NCI-H510A (cell line): ENCODE measurements around the gene FOCAD.

Experiments
- DNase-seq: peaks from one replicate; lab custom pipeline; 2025; lab: John Stamatoyannopoulos, UW

FOCAD gene

GRCh38 chr9:20734275-20734674 lies 50.2 kb downstream of the FOCAD start:
- DNase-seq = no peak

- DNase-seq = no peak
Observed at GRCh38 chr9:20740304-20740703, 56.2 kb downstream of the FOCAD start.

- no peak for DNase-seq
Observed at GRCh38 chr9:20740929-20741582, 57.0 kb downstream of the FOCAD start.

- no peak for DNase-seq
Observed at GRCh38 chr9:20742833-20743232, 58.8 kb downstream of the FOCAD start.

- DNase-seq = no peak
Observed at GRCh38 chr9:20744036-20744630, 60.1 kb downstream of the FOCAD start.

GRCh38 chr9:20746967-20747366 lies 62.9 kb downstream of the FOCAD start:
- no peak for DNase-seq

- DNase-seq = no peak
Observed at GRCh38 chr9:20749496-20750198, 65.6 kb downstream of the FOCAD start.

GRCh38 chr9:20753761-20754160 lies 69.7 kb downstream of the FOCAD start:
- DNase-seq = no peak

- no peak for DNase-seq
Observed at GRCh38 chr9:20754556-20754955, 70.5 kb downstream of the FOCAD start.

GRCh38 chr9:20760246-20760891 lies 76.3 kb downstream of the FOCAD start:
- no peak for DNase-seq

- DNase-seq = no peak
Observed at GRCh38 chr9:20770947-20771346, 86.9 kb downstream of the FOCAD start.

- DNase-seq = no peak
Observed at GRCh38 chr9:20771729-20772128, 87.7 kb downstream of the FOCAD start.

- no peak for DNase-seq
Observed at GRCh38 chr9:20775683-20776082, 91.6 kb downstream of the FOCAD start.

- DNase-seq = no peak
Observed at GRCh38 chr9:20781092-20781491, 97.0 kb downstream of the FOCAD start.

- no peak for DNase-seq
Observed at GRCh38 chr9:20782289-20782688, 98.2 kb downstream of the FOCAD start.

- DNase-seq = no peak
Observed at GRCh38 chr9:20783057-20784038, 99.3 kb downstream of the FOCAD start.

GRCh38 chr9:20784196-20784595 lies 100.1 kb downstream of the FOCAD start:
- no peak for DNase-seq

- DNase-seq = no peak
Observed at GRCh38 chr9:20786807-20787206, 102.7 kb downstream of the FOCAD start.

GRCh38 chr9:20788526-20789451 lies 104.7 kb downstream of the FOCAD start:
- no peak for DNase-seq

- DNase-seq = no peak
Observed at GRCh38 chr9:20790721-20791120, 106.7 kb downstream of the FOCAD start.

- DNase-seq = no peak
Observed at GRCh38 chr9:20791682-20792081, 107.6 kb downstream of the FOCAD start.
